CD4-positive, alpha-beta T cell treated with Interleukin-17A for 1 hour (primary cell): ENCODE results near the gene BMP5.

ENCODE experiments used
- DNase-seq: peaks from one replicate; pipeline ENCODE4 v3.0.0-alpha.2; 2020

BMP5 gene

DNA sequence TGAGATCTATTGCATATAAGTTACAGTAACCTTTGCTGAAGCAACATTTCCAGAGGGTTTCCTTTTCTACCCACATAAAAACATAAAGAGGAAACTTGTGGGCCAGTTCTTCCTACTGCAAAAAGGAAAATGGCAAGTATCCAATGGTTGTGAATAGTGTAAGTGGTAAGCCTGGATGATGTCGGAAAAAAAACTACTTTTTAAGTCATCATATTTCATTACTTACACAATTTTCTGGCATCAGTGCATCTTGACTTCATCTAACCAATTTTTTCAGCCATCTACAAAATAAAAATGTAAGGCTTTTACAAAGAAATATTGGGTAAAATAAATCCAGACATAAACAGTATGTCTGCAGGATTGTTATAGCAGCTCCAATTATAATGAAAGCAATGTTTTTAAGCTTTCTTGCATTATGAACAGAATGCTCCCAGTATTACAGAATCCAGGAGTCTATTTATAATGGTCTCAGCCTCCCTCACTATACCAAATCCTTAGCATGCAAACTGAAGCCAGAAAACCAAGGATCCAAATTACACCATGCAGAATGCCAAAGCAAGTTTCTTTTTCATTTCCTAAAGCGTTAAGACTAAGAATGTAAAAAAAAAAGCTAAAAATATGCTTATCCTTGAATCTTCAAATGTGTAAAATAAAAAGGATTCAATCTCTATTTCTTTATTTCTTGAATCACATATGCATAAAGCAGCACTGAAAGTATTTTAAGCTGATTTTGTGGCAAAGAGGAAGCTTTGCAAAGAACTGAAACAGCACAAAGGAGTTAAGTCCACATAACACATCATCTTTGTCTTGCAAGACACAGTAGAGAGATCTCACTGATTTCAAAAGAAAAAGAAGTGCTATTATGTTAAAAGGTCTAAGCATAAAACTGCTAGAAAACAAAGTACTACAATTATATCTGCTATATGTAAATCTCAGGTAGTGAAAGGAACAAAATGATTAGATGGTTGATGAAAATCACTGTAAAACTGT, 169.6 kb downstream of the BMP5 start:
- DNase-seq: no peak

DNA sequence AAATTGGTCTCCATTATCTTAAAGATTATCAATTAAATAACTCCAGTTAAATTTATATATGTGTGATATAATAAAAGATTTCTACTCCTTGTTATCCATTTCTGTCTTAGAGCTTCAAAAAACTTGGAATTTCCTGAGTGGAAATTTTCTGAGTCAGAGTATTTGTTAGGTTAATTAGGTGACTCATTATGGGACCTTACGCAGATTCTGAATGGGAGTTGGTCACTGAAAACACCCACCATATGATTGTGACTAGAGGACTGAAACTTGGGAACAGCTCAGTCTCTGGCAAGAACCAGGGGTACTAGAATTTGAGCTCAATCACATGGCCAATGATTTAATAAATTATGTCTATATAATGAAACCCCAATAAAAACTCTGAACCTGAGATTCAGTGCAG, 171.0 kb downstream of the BMP5 start:
- DNase-seq: no peak
